ENCODE measurements around the gene TMEM170B.

TMEM170B gene

GRCh38 chr6:11586536-11586935 lies 49.0 kb downstream of the TMEM170B start:
- DNase-seq, result no peak

- no peak for DNase-seq
Measured at GRCh38 chr6:11589261-11589660, 51.7 kb downstream of the TMEM170B start.

GRCh38 chr6:11592294-11592906 lies 54.9 kb downstream of the TMEM170B start:
- DNase-seq, result no peak

- no peak for DNase-seq
Measured at GRCh38 chr6:11593096-11593495, 55.5 kb downstream of the TMEM170B start.

- no peak for DNase-seq
Measured at GRCh38 chr6:11595903-11596302, 58.4 kb downstream of the TMEM170B start.

- no peak for DNase-seq
Measured at GRCh38 chr6:11596640-11597237, 59.2 kb downstream of the TMEM170B start.

- no peak for DNase-seq
Measured at GRCh38 chr6:11598687-11599086, 61.1 kb downstream of the TMEM170B start.

- DNase-seq, result no peak
Measured at GRCh38 chr6:11600251-11600650, 62.7 kb downstream of the TMEM170B start.

GRCh38 chr6:11601776-11602605 lies 64.4 kb downstream of the TMEM170B start:
- DNase-seq, result no peak

GRCh38 chr6:11604215-11604614 lies 66.7 kb downstream of the TMEM170B start:
- DNase-seq, result no peak

- no peak for DNase-seq
Measured at GRCh38 chr6:11604836-11605506, 67.4 kb downstream of the TMEM170B start.

- no peak for DNase-seq
Measured at GRCh38 chr6:11605507-11605905, 68.0 kb downstream of the TMEM170B start.

GRCh38 chr6:11606332-11606731 lies 68.8 kb downstream of the TMEM170B start:
- no peak for DNase-seq

- peak in 1 of 2 donors; percentile 29 for DNase-seq
Measured at GRCh38 chr6:11607383-11607782, 69.8 kb downstream of the TMEM170B start.

GRCh38 chr6:11608600-11609323 lies 71.2 kb downstream of the TMEM170B start:
- DNase-seq, result no peak

- peak; percentile 10 to 55 for DNase-seq
Measured at GRCh38 chr6:11609324-11610071, 71.9 kb downstream of the TMEM170B start.

GRCh38 chr6:11613336-11613735 lies 75.8 kb downstream of the TMEM170B start:
- no peak for DNase-seq

GRCh38 chr6:11613858-11614257 lies 76.3 kb downstream of the TMEM170B start:
- DNase-seq, result no peak

- no peak for DNase-seq
Measured at GRCh38 chr6:11614534-11615213, 77.1 kb downstream of the TMEM170B start.

GRCh38 chr6:11615214-11615602 lies 77.7 kb downstream of the TMEM170B start:
- no peak for DNase-seq

GRCh38 chr6:11616200-11616611 lies 78.7 kb downstream of the TMEM170B start:
- no peak for DNase-seq

Data from hippocampal formation (tissue), 2 donors.